ENCODE data around the gene SLC16A4. TPM values are rescaled to one million over a fixed set of nuclear protein-coding genes. Genes with fewer than 3 reads are reported as not detected.
A peak's percentile ranks its signal among the peaks of the same experiment; 100 is the strongest.

Gene SLC16A4
- total and polyA plus RNA-seq, 12 donors, result 1.1 to 15.7 (median 4.8) TPM

DNA sequence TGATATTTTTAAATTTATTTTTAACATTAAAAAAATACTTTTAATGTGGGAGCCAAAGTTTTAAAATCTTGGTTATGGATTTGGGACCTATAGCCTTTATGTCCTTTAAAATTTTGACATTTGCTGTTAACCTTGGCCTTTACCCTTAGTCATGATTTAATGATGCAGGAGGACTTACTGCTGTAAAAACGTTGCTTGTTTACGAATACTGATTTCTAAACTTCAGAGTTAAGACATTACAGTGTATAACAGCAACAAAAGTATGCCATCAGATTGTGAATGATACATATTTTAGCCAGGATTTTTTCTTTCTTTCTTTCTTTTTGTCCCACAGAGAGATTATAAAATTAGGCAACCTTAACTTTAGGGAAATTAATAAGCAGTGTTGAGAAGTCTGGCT lies 42.8 kb downstream of the SLC16A4 start:
- TF ChIP-seq, protein P1, sequence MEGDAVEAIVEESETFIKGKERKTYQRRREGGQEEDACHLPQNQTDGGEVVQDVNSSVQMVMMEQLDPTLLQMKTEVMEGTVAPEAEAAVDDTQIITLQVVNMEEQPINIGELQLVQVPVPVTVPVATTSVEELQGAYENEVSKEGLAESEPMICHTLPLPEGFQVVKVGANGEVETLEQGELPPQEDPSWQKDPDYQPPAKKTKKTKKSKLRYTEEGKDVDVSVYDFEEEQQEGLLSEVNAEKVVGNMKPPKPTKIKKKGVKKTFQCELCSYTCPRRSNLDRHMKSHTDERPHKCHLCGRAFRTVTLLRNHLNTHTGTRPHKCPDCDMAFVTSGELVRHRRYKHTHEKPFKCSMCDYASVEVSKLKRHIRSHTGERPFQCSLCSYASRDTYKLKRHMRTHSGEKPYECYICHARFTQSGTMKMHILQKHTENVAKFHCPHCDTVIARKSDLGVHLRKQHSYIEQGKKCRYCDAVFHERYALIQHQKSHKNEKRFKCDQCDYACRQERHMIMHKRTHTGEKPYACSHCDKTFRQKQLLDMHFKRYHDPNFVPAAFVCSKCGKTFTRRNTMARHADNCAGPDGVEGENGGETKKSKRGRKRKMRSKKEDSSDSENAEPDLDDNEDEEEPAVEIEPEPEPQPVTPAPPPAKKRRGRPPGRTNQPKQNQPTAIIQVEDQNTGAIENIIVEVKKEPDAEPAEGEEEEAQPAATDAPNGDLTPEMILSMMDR (IDR thresholded peaks at IDR 0.05), result no peak
- no peak for TF ChIP-seq POLR2A (IDR thresholded peaks at IDR 0.05)
- DNase-seq, result no peak
- 15 to 36% (median 23%) methylated on average over 2 of the region's 2 CpGs for WGBS, 4 donors
- no peak overlapping the region for H3K4me3 ChIP-seq
- intact Hi-C loops (cut with DNase I), result loop anchor here (10.0 kb wide), 1 partner anchor 57 kb away; the partner anchor contains the start of gene LAMTOR5 (in 2 of the 2)
- peaks cover 0 to 5% of the 10 kb centered on the region in 2 donors for H3K36me3 ChIP-seq (replicated peaks in 1 of 2)
- peaks cover 33 to 84% of the 10 kb centered on the region in 2 donors for H3K4me1 ChIP-seq (replicated peaks in 1 of 2)
- H3K27ac ChIP-seq, result peak overlapping the region in 1 of 5 donors; percentile 5
- no peaks in the 10 kb centered on the region for H3K9me3 ChIP-seq (replicated peaks in 1 of 3)
- H3K27me3 ChIP-seq, result no peaks in the 10 kb centered on the region

DNA sequence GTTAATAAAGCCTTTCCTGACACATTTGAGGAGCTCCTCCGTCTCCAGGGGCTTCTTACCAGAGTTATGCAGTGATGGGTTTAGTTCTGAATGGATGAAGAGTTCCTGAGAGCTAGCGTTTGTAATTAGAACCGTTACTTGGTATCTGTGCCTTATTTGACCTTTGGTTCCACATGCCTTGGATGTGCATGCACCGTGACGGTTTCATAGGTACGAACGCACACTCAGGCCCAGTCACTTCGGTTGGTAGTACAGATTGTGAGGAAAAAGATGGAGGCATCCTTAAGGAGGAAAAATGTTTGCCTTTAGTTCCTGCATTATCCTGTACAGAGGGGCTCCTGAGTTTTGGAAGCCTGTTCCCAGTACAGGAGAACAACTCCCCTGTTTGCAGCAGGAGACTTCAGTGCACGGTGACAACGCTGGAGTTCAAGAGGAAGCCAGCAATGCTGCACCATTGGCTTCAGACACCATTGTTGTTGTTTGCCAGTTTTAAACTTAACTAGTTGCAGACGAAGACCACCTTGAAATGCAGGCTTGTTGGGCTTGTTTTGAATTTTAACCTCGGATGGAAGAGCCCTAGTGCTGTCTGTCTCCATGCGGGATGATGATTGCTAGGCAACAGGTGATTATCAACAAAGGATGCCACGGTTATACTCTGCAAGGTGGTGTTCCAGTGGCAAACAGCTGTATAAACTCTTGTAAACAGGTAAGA lies 43.5 kb downstream of the SLC16A4 start:
- DNase-seq, result no peak
- TF ChIP-seq, protein P1 (IDR thresholded peaks at IDR 0.05), result no peak
- TF ChIP-seq POLR2A (IDR thresholded peaks at IDR 0.05), result no peak
- no peak overlapping the region for H3K27ac ChIP-seq
- intact Hi-C loops (cut with DNase I), result loop anchor here (10.0 kb wide), 1 partner anchor 57 kb away; the partner anchor contains the start of gene LAMTOR5 (in 2 of the 2)
- H3K4me1 ChIP-seq (replicated peaks in 1 of 2), result peaks cover 39 to 91% of the 10 kb centered on the region in 2 donors
- WGBS, 4 donors, result 76 to 83% (median 77%) methylated on average over 14 of the region's 14 CpGs
- H3K4me3 ChIP-seq, result no peak overlapping the region
- no peaks in the 10 kb centered on the region for H3K27me3 ChIP-seq
- H3K9me3 ChIP-seq (replicated peaks in 1 of 3), result no peaks in the 10 kb centered on the region
- peaks cover 0 to 5% of the 10 kb centered on the region in 2 donors for H3K36me3 ChIP-seq (replicated peaks in 1 of 2)

GRCh38 chr1:110346690-110347089 lies 44.1 kb downstream of the SLC16A4 start:
- H3K27ac ChIP-seq, result no peak overlapping the region
- H3K9me3 ChIP-seq (replicated peaks in 1 of 3), result no peaks in the 10 kb centered on the region
- intact Hi-C loops (cut with DNase I), result loop anchor here (10.0 kb wide), 1 partner anchor 58 kb away; the partner anchor contains the start of gene LAMTOR5 (in 2 of the 2)
- peaks cover 0 to 10% of the 10 kb centered on the region in 2 donors for H3K36me3 ChIP-seq (replicated peaks in 1 of 2)
- no peak overlapping the region for H3K4me3 ChIP-seq
- WGBS, 4 donors, result 63 to 71% (median 68%) methylated on average over 9 of the region's 9 CpGs
- no peaks in the 10 kb centered on the region for H3K27me3 ChIP-seq
- TF ChIP-seq, protein P1 (IDR thresholded peaks at IDR 0.05), result no peak
- TF ChIP-seq POLR2A (IDR thresholded peaks at IDR 0.05), result no peak
- H3K4me1 ChIP-seq (replicated peaks in 1 of 2), result peaks cover 46 to 94% of the 10 kb centered on the region in 2 donors
- no peak for DNase-seq

DNA sequence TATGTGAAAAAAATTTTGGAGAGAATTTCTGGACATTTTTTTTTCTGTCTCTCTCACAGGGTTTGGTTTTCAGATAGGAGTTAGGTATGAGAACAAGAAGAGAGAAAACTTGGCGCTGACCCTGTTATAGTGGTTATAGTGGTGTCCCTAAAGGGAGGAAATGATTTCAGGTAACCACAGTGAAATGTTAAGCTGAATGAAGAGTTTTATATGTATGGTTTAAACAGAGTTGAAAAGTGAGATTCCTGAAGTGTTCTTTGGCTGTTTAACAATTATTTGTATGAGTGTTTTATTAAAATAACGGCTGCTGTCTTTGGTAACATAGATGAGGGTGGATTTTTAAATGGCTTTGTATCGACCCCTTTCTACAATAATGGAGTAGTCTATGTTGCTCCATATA lies 45.3 kb downstream of the SLC16A4 start:
- WGBS, 4 donors, result 82 to 91% (median 88%) methylated on average over 3 of the region's 3 CpGs
- no peaks in the 10 kb centered on the region for H3K27me3 ChIP-seq
- H3K27ac ChIP-seq, result no peak overlapping the region
- H3K36me3 ChIP-seq (replicated peaks in 1 of 2), result peaks cover 0 to 20% of the 10 kb centered on the region in 2 donors
- H3K4me3 ChIP-seq, result no peak overlapping the region
- intact Hi-C loops (cut with DNase I), result loop anchor here (10.0 kb wide), 1 partner anchor 59 kb away; the partner anchor contains the start of gene LAMTOR5 (in 2 of the 2)
- H3K9me3 ChIP-seq (replicated peaks in 1 of 3), result no peaks in the 10 kb centered on the region
- peaks cover 50 to 95% of the 10 kb centered on the region in 2 donors for H3K4me1 ChIP-seq (replicated peaks in 1 of 2)
- DNase-seq, result no peak
- TF ChIP-seq POLR2A (IDR thresholded peaks at IDR 0.05), result no peak
- TF ChIP-seq, protein P1 (IDR thresholded peaks at IDR 0.05), result no peak
